ENCODE measurements around the gene SPATA32.
"Not testable (repeated sequence)": the region's sequence is repeated elsewhere in the genome, so short reads cannot be mapped to it uniquely, and the experiment has no call there.

The SPATA32 gene

GRCh38 chr17:45271603-45272002 is 9.7 kb upstream of the SPATA32 start:
- DNase-seq (ENCODE audit: low read depth in 4 of 4, low spot score in 1 of 4), result no peak

- peak in 1 of 4 experiments; percentile 37 for DNase-seq (ENCODE audit: low read depth in 4 of 4, low spot score in 1 of 4)
Observed at GRCh38 chr17:45270828-45271418, 9.0 kb upstream of the SPATA32 start.

GRCh38 chr17:45269912-45270311 is 8.0 kb upstream of the SPATA32 start:
- no peak for DNase-seq (ENCODE audit: low read depth in 4 of 4, low spot score in 1 of 4)

- no peak for DNase-seq (ENCODE audit: low read depth in 4 of 4, low spot score in 1 of 4)
Observed at GRCh38 chr17:45267436-45268055, 5.7 kb upstream of the SPATA32 start.

GRCh38 chr17:45266372-45266926 is 4.6 kb upstream of the SPATA32 start:
- DNase-seq (ENCODE audit: low read depth in 4 of 4, low spot score in 1 of 4), result no peak

- no peak for DNase-seq (ENCODE audit: low read depth in 4 of 4, low spot score in 1 of 4)
Observed at GRCh38 chr17:45265821-45266220, 3.9 kb upstream of the SPATA32 start.

- no peak for DNase-seq (ENCODE audit: low read depth in 4 of 4, low spot score in 1 of 4)
Observed at GRCh38 chr17:45264988-45265387, 3.1 kb upstream of the SPATA32 start.

GRCh38 chr17:45264430-45264829 is 2.5 kb upstream of the SPATA32 start:
- DNase-seq (ENCODE audit: low read depth in 4 of 4, low spot score in 1 of 4), result no peak

- no peak for DNase-seq (ENCODE audit: low read depth in 4 of 4, low spot score in 1 of 4)
Observed at GRCh38 chr17:45263477-45263860, 1.6 kb upstream of the SPATA32 start.

- no peak for DNase-seq (ENCODE audit: low read depth in 4 of 4, low spot score in 1 of 4)
Observed at GRCh38 chr17:45262516-45263476, 902 bp upstream of the SPATA32 start.

- DNase-seq (ENCODE audit: low read depth in 4 of 4, low spot score in 1 of 4), result no peak
Observed at GRCh38 chr17:45260204-45260783, 1.6 kb downstream of the SPATA32 start.

- no peak for DNase-seq (ENCODE audit: low read depth in 4 of 4, low spot score in 1 of 4)
Observed at GRCh38 chr17:45258981-45259380, 2.9 kb downstream of the SPATA32 start.

GRCh38 chr17:45257115-45257514 is 4.8 kb downstream of the SPATA32 start:
- no peak for DNase-seq (ENCODE audit: low read depth in 4 of 4, low spot score in 1 of 4)

- DNase-seq (ENCODE audit: low read depth in 4 of 4, low spot score in 1 of 4), result no peak
Observed at GRCh38 chr17:45256114-45256966, 5.6 kb downstream of the SPATA32 start.

GRCh38 chr17:45255358-45255757 is 6.5 kb downstream of the SPATA32 start:
- DNase-seq (ENCODE audit: low read depth in 4 of 4, low spot score in 1 of 4), result no peak

- DNase-seq (ENCODE audit: low read depth in 4 of 4, low spot score in 1 of 4), result no peak
Observed at GRCh38 chr17:45253879-45254278, 8.0 kb downstream of the SPATA32 start.

- DNase-seq (ENCODE audit: low read depth in 4 of 4, low spot score in 1 of 4), result not testable (repeated sequence)
Observed at GRCh38 chr17:45253237-45253636, 8.7 kb downstream of the SPATA32 start.

- no peak for DNase-seq (ENCODE audit: low read depth in 4 of 4, low spot score in 1 of 4)
Observed at GRCh38 chr17:45251931-45252330, 10.0 kb downstream of the SPATA32 start.

- DNase-seq (ENCODE audit: low read depth in 4 of 4, low spot score in 1 of 4), result peak in 2 of 4 experiments; percentile 60 to 64
Observed at GRCh38 chr17:45248132-45248957, 13.5 kb downstream of the SPATA32 start.

Measured in stimulated activated CD4-positive, alpha-beta T cell treated with anti-CD3 and anti-CD28 coated beads, Interleukin-1b, Interleukin-23, amount 100 ng/mL, for 24 hours (primary cell).